ENCODE data around the gene GRIK1. TPM values are rescaled to one million over a fixed set of nuclear protein-coding genes. Genes with fewer than 3 reads are reported as not detected.

The GRIK1 gene
- polyA plus RNA-seq, 3 donors = not detected

- no peak overlapping the region for H3K4me3 ChIP-seq (replicated peaks in 1 of 3; ENCODE audit: low read depth in 2 of 3, low read length in 3 of 3)
- no peaks in the 10 kb centered on the region for H3K36me3 ChIP-seq (replicated peaks in 1 of 2; ENCODE audit: control insufficient read depth in 1 of 2, insufficient read depth in 2 of 2, low read length in 2 of 2)
- H3K27ac Mint-ChIP-seq = no peak overlapping the region
- no peaks in the 10 kb centered on the region for H3K4me1 ChIP-seq (ENCODE audit: control insufficient read depth in 1 of 2, insufficient read depth in 2 of 2, low read length in 2 of 2)
- DNase-seq = no peak
- no peak overlapping the region for H3K4me3 Mint-ChIP-seq
- H3K36me3 Mint-ChIP-seq = no peaks in the 10 kb centered on the region
- H2AFZ ChIP-seq (ENCODE audit: insufficient read depth, low read depth, low read length, poor library complexity, severe bottlenecking) = no peak overlapping the region
- H3K9me3 ChIP-seq (replicated peaks in 1 of 2; ENCODE audit: control insufficient read depth in 1 of 2, insufficient read depth in 1 of 2, low read length in 2 of 2) = no peaks in the 10 kb centered on the region
- no peaks in the 10 kb centered on the region for H3K79me2 ChIP-seq (ENCODE audit: insufficient read depth, low read length)
- no peak overlapping the region for H3K9ac ChIP-seq (ENCODE audit: insufficient read depth, low read length, poor library complexity, severe bottlenecking)
- no peaks in the 10 kb centered on the region for H3K4me1 Mint-ChIP-seq
- no peak overlapping the region for H3K27ac ChIP-seq (ENCODE audit: low read depth in 1 of 2, low read length in 2 of 2)
- no peaks in the 10 kb centered on the region for H3K27me3 ChIP-seq (ENCODE audit: control insufficient read depth in 2 of 2, insufficient read depth in 2 of 2, low read length in 2 of 2)
- H3K9me3 Mint-ChIP-seq = peaks cover 0 to 3% (median 0%) of the 10 kb centered on the region in 7 donors
- TF ChIP-seq CTCF (IDR thresholded peaks at IDR 0.05) = no peak
- WGBS (ENCODE audit: insufficient coverage) = no CpG with 5 or more reads among the region's 1 CpG
- H3K4me2 ChIP-seq (replicated peaks; ENCODE audit: extremely low read depth, low read length, poor library complexity, severe bottlenecking) = no peak overlapping the region
- H4K20me1 ChIP-seq (ENCODE audit: insufficient read depth, low read length) = no peaks in the 10 kb centered on the region
- peaks cover 0 to 2% (median 1%) of the 10 kb centered on the region in 3 donors for H3K27me3 Mint-ChIP-seq (ENCODE audit: low read depth in 3 of 3)
- intact Hi-C loops (cut with micrococcal nuclease) = no loop called here
Measured at GRCh38 chr21:29854795-29855194, 85.0 kb downstream of the GRIK1 start.

GRCh38 chr21:29851611-29852010 lies 88.2 kb downstream of the GRIK1 start:
- intact Hi-C loops (cut with micrococcal nuclease) = loop anchor here in 1 of 2 donors (2.0 kb wide), 1 partner anchor 375 kb away; no protein-coding TSS in a partner anchor

More at GRCh38 chr21:29851611-29852010, 88.2 kb downstream of the GRIK1 start:
- no peaks in the 10 kb centered on the region for H3K4me1 Mint-ChIP-seq
- no peak overlapping the region for H3K4me3 Mint-ChIP-seq
- H2AFZ ChIP-seq (ENCODE audit: insufficient read depth, low read depth, low read length, poor library complexity, severe bottlenecking) = no peak overlapping the region
- no peaks in the 10 kb centered on the region for H3K27me3 ChIP-seq (ENCODE audit: control insufficient read depth in 2 of 2, insufficient read depth in 2 of 2, low read length in 2 of 2)
- H3K4me3 ChIP-seq (replicated peaks in 1 of 3; ENCODE audit: low read depth in 2 of 3, low read length in 3 of 3) = no peak overlapping the region
- no peak for DNase-seq
- H3K4me1 ChIP-seq (ENCODE audit: control insufficient read depth in 1 of 2, insufficient read depth in 2 of 2, low read length in 2 of 2) = no peaks in the 10 kb centered on the region
- no peak overlapping the region for H3K27ac Mint-ChIP-seq
- H3K36me3 ChIP-seq (replicated peaks in 1 of 2; ENCODE audit: control insufficient read depth in 1 of 2, insufficient read depth in 2 of 2, low read length in 2 of 2) = no peaks in the 10 kb centered on the region
- H3K9me3 ChIP-seq (replicated peaks in 1 of 2; ENCODE audit: control insufficient read depth in 1 of 2, insufficient read depth in 1 of 2, low read length in 2 of 2) = no peaks in the 10 kb centered on the region
- no peak overlapping the region for H3K27ac ChIP-seq (ENCODE audit: low read depth in 1 of 2, low read length in 2 of 2)
- peaks cover 0 to 2% (median 0%) of the 10 kb centered on the region in 7 donors for H3K9me3 Mint-ChIP-seq
- H3K9ac ChIP-seq (ENCODE audit: insufficient read depth, low read length, poor library complexity, severe bottlenecking) = no peak overlapping the region
- no peaks in the 10 kb centered on the region for H3K36me3 Mint-ChIP-seq
- no peaks in the 10 kb centered on the region for H4K20me1 ChIP-seq (ENCODE audit: insufficient read depth, low read length)
- no peaks in the 10 kb centered on the region for H3K79me2 ChIP-seq (ENCODE audit: insufficient read depth, low read length)
- 57% methylated on average over 3 of the region's 3 CpGs for WGBS (ENCODE audit: insufficient coverage)
- TF ChIP-seq CTCF (IDR thresholded peaks at IDR 0.05) = no peak
- H3K4me2 ChIP-seq (replicated peaks; ENCODE audit: extremely low read depth, low read length, poor library complexity, severe bottlenecking) = no peak overlapping the region
- H3K27me3 Mint-ChIP-seq (ENCODE audit: low read depth in 3 of 3) = peaks cover 0 to 1% (median 1%) of the 10 kb centered on the region in 3 donors
